Articular chondrocyte of knee joint (primary cell): ENCODE measurements around the gene CYP20A1. TPM values are rescaled to one million over a fixed set of nuclear protein-coding genes. Genes with fewer than 3 reads are reported as not detected.

Experiments
- small RNA-seq: library from RNA; depleted of rRNA; stranded (forward); fragments of <200 nt; gene quantifications from one replicate; pipeline ENCODE3, GENCODE V24; 2012
- total RNA-seq: library from RNA; depleted of rRNA; stranded (reverse); fragments of >200 nt; gene quantifications from 2 replicates; pipeline ENCODE4 v1.2.3, GENCODE V29; 2012

The CYP20A1 gene
- 86.5 and 101 TPM in 2 replicates for total RNA-seq

DNA sequence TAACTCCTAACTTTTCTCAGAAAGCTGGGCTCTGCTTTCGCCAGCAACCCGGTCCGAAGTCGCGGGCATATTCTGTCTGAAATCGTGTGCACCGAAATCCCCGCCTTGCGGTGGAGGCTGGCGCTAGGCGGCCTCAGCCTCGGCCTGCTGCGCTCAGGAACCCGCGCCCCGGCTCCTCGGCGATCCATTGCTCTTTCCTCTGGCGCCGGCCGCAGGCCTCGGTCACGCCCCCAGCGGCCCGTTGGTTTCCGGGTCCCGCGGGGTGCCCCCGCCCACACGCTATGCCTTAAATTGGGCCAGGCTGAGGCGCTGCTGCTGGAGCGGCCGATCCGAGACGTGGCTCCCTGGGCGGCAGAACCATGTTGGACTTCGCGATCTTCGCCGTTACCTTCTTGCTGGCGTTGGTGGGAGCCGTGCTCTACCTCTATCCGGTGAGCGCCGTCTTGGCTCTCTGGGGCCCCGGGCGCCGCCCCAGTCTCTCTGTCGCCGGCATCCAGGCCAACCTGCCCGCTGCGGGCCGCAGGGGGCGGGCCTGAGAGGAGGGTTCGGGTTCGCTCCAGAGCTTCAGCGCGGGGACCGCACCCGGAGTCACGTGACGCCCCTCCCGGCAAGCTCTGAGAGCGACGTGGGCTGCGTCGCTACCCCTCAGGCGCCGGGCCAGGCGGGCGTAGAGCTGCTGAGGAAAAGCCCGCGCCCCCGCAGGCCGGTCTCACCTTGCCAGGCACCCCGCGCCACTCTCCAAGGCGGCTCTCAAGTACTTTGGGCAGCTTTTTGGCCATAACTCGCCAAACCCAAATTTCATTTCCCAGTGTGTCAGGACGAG lies at the start of gene CYP20A1:
CYP20A1 (plus strand) TSS at position 315 of the 823 bp plus-strand sequence; CDS start at position 360, 45 bp downstream.

DNA sequence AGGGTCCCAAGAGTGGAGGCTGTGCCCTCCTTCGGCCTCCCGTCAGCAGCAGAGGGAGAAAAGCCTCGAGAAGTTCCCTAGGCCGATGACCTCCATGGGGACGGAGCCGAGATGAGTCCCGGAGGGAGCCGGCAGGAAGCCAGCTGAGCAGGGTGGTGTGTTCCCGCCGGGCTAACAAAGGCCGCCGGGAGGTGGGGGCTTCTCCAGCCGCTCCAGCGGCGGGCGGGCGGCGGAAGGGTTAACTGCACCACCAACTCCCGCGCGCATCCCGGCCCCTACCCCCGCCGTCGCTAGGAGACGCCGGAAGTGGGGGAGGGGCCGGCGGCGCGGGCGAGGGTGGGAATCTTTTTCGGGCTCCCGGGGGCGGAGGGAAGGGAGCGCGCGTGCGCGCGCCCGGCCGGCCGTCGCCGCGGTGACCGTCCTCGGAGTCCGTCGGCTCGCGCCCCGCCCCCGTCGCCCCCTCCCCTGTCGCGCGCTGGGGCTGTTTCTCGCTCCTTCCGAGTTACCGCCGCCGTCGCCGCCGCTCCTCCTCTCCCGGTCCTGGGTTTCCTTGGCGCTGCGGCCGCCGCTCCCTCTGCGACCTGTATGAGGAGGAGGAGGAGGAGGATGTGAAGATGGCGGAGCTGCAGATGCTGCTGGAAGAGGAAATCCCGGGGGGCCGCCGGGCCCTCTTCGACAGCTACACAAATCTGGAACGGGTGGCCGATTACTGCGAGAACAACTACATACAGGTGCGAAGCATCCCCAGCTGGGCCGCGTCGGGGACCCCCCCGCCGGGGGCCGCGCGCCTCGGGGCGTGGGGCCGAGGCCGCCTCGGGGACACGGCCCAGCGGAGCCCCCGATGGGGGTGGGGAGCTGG lies 89.3 kb downstream of the CYP20A1 start, which contains the start of gene ABI2:
ABI2 (plus strand) TSS at position 494 of the 859 bp plus-strand sequence; CDS start at position 615, 121 bp downstream.

Small RNA genes lying within 50 kb of the gene (small RNA-seq; reads per million reads assigned to genes)
- not detected for gene RN7SL670P

Other genes with a start within 250 kb of the CYP20A1 start
- 56.4 and 77.3 TPM in 2 replicates for gene NBEAL1, start 224.1 kb upstream of the CYP20A1 start, total RNA-seq
- gene ABI2, start 89.4 kb downstream of the CYP20A1 start, total RNA-seq = 46.1 and 47.8 TPM in 2 replicates